Keratinocyte (primary cell): Measurements from ENCODE around the gene LTBP2.

Source experiments
- EZH2 ChIP-seq: IDR thresholded peaks from one replicate; pipeline ENCODE4 v1.6.1; 2012; ENCODE audit warnings: inconsistent platforms, mild to moderate bottlenecking, low read length, moderate library complexity
- TF ChIP-seq, protein P1 (sequence below), 3 experiments: IDR thresholded peaks in 1 of 3; conservative IDR thresholded peaks in 1 of 3; optimal IDR thresholded peaks in 1 of 3; 2 replicates in 2 of 3; 3 replicates in 1 of 3; pipeline versions ENCODE3 to v1.5.1; 2011; ENCODE audit warnings: low read length in 3 of 3, mild to moderate bottlenecking in 3 of 3, moderate library complexity in 2 of 3, control low read depth in 1 of 3, inconsistent platforms in 1 of 3; ENCODE audit not compliant: insufficient read depth in 2 of 3; ENCODE audit errors: extremely low read depth in 1 of 3

DNA sequence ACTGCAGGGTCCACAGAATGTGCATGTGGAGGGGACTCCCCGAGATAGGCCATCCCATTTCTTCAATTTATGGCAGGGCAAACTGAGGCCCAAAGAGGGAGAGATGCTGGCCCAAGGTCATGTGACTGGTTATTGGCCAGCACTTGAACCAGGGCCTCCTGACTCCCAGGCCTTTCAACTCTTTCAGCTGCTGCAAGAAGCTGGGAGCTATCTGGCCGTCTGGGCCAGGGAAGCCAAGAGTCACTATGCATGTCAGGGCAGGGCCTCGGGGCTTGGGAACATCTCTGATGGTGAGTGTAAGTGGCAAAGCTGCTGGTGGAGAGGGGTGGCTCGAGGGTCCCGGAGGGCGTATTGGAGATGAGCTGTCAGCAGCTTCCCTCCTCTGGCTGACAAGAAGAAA, 9.5 kb upstream of the LTBP2 start:
- TF ChIP-seq, protein P1, sequence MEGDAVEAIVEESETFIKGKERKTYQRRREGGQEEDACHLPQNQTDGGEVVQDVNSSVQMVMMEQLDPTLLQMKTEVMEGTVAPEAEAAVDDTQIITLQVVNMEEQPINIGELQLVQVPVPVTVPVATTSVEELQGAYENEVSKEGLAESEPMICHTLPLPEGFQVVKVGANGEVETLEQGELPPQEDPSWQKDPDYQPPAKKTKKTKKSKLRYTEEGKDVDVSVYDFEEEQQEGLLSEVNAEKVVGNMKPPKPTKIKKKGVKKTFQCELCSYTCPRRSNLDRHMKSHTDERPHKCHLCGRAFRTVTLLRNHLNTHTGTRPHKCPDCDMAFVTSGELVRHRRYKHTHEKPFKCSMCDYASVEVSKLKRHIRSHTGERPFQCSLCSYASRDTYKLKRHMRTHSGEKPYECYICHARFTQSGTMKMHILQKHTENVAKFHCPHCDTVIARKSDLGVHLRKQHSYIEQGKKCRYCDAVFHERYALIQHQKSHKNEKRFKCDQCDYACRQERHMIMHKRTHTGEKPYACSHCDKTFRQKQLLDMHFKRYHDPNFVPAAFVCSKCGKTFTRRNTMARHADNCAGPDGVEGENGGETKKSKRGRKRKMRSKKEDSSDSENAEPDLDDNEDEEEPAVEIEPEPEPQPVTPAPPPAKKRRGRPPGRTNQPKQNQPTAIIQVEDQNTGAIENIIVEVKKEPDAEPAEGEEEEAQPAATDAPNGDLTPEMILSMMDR (optimal IDR thresholded peaks at IDR 0.05 in 1 of 3, IDR thresholded peaks at IDR 0.05 in 1 of 3, conservative IDR thresholded peaks at IDR 0.05 in 1 of 3; ENCODE audit: extremely low read depth in 1 of 3, insufficient read depth in 2 of 3, low read length in 3 of 3): no peak
- TF ChIP-seq EZH2: no peak
